Activated B cell treated with CpG ODN at 0.5 μM for 24 hours (primary cell): Measurements from ENCODE around the gene RAPH1. TPM values are rescaled to one million over a fixed set of nuclear protein-coding genes. Genes with fewer than 3 reads are reported as not detected.

Experiments
- ATAC-seq: fragments of 200-7000 bp; cut with Tn5 transposase; one replicate; pipeline ENCODE4 v1.10.0; 2021; ENCODE audit warnings: low read depth, mild to moderate bottlenecking, moderate library complexity
- CTCF ChIA-PET: fragments of 350-600 bp; sonication (Branson Sonifier 250); formaldehyde crosslinking; loops from one replicate; lab custom pipeline; 2021; ENCODE audit warnings: antibody characterized with exemption; lab: Charles Lee
- POLR2A ChIA-PET: fragments of 350-600 bp; sonication (Branson Sonifier 250); formaldehyde crosslinking; loops from one replicate; lab custom pipeline; 2021; ENCODE audit warnings: antibody characterized with exemption; lab: Charles Lee
- DNase-seq: peaks from one replicate; pipeline ENCODE4 v3.0.0; 2022
- H3K27ac Mint-ChIP-seq: one replicate; pipeline ENCODE4 v1.8.0; 2020; ENCODE audit warnings: mixed read lengths
- H3K27me3 Mint-ChIP-seq: one replicate; pipeline ENCODE4 v1.8.0; 2021; ENCODE audit warnings: mixed read lengths
- H3K36me3 Mint-ChIP-seq: one replicate; pipeline ENCODE4 v1.8.0; 2021; ENCODE audit warnings: low read depth, mixed read lengths
- H3K4me1 Mint-ChIP-seq: one replicate; pipeline ENCODE4 v1.8.0; 2021; ENCODE audit warnings: mixed read lengths
- H3K4me3 Mint-ChIP-seq: one replicate; pipeline ENCODE4 v1.8.0; 2020; ENCODE audit warnings: mild to moderate bottlenecking, mixed read lengths
- H3K9me3 Mint-ChIP-seq: one replicate; pipeline ENCODE4 v1.8.0; 2020; ENCODE audit warnings: mixed read lengths
- intact Hi-C: fragments of 100-400 bp; cut with micrococcal nuclease; formaldehyde crosslinking; loops from one replicate; pipeline ENCODE4 v1.15.1; 2024
- total RNA-seq: library from RNA; stranded (reverse); gene quantifications from 2 replicates; pipeline ENCODE4 v1.2.3, GENCODE V29; 2022
- TF ChIP-seq, protein P1 (sequence below): fragments of 200-600 bp; IDR thresholded peaks from one replicate; pipeline ENCODE4 v1.8.0; 2022; ENCODE audit warnings: antibody characterized with exemption, mild to moderate bottlenecking

RAPH1 gene
- total RNA-seq, 1 donor from 2014 or later: 0.11 TPM

DNA sequence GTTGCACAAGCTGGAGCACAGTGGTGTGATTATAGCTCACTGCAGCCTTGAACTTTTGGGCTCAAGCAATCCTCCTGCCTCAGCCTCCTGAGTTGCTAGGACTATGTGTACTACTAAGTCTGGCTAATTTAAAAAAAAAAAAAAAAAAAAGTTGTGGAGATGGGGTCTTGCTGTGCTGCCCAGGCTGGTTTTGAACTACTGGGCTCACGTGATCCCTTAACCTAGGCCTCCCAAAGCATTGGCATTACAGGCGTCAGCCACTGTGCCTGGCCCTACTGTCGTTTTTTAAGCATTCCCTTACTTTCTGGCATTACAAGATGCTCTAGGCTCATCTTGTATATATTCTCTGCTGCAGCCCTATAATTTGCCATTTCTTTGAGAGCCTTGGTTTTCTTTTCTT is 88.3 kb downstream of the RAPH1 start:
- DNase-seq (no peak), ATAC-seq (no peak)
- H3K4me1 Mint-ChIP-seq: no peaks in the 10 kb centered on the region
- H3K36me3 Mint-ChIP-seq: no peaks in the 10 kb centered on the region
- no peaks in the 10 kb centered on the region for H3K27me3 Mint-ChIP-seq
- POLR2A ChIA-PET: no interaction called here
- intact Hi-C loops: no loop called here
- CTCF ChIA-PET: no interaction called here
- H3K4me3 Mint-ChIP-seq: no peak overlapping the region
- TF ChIP-seq, protein P1, sequence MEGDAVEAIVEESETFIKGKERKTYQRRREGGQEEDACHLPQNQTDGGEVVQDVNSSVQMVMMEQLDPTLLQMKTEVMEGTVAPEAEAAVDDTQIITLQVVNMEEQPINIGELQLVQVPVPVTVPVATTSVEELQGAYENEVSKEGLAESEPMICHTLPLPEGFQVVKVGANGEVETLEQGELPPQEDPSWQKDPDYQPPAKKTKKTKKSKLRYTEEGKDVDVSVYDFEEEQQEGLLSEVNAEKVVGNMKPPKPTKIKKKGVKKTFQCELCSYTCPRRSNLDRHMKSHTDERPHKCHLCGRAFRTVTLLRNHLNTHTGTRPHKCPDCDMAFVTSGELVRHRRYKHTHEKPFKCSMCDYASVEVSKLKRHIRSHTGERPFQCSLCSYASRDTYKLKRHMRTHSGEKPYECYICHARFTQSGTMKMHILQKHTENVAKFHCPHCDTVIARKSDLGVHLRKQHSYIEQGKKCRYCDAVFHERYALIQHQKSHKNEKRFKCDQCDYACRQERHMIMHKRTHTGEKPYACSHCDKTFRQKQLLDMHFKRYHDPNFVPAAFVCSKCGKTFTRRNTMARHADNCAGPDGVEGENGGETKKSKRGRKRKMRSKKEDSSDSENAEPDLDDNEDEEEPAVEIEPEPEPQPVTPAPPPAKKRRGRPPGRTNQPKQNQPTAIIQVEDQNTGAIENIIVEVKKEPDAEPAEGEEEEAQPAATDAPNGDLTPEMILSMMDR: no peak
- H3K27ac Mint-ChIP-seq: no peak overlapping the region
- no peaks in the 10 kb centered on the region for H3K9me3 Mint-ChIP-seq

DNA sequence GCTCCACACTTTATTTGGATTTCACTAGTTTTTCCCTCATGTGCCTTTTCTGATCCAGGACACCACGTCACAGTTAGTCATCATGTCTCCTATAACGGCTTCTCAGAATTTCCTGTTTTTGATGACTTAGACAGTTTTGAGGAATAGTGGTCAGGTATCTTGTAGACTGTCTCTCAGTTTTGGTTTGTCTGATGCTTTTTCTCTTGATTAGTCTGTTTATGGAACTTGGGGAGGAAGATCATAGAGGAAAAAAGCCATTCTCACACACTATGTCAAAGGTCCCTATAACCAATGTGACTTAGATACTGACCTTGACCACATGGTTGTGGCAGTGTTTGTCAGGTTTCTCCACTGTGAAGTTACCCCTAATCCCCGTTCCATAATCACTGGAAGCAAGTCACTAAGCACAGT is 89.0 kb downstream of the RAPH1 start:
- intact Hi-C loops: no loop called here
- H3K36me3 Mint-ChIP-seq: no peaks in the 10 kb centered on the region
- ChIA-PET POLR2A (no interaction called here), CTCF (no interaction called here)
- H3K27ac Mint-ChIP-seq: no peak overlapping the region
- no peaks in the 10 kb centered on the region for H3K27me3 Mint-ChIP-seq
- H3K4me1 Mint-ChIP-seq: no peaks in the 10 kb centered on the region
- no peak overlapping the region for H3K4me3 Mint-ChIP-seq
- ATAC-seq (no peak), DNase-seq (no peak)
- TF ChIP-seq, protein P1: no peak
- no peaks in the 10 kb centered on the region for H3K9me3 Mint-ChIP-seq

DNA sequence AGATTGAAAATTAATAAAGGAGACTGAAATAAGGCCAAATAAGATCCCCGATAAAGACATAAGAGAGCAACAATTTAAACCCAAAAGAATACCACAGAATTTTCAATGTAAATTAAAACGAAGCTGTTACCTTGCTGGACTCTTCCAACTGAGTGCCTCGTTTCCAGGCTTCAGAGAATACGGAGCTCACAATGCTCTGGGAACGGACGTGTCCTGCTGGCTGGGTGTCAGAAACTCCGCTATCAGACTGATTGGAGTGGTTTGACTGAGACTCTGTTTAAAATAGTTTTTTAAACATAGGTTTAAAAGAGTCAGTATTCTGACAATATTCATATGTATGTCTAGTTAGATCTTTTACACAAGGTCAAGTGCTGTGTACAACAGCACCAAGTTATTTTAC is 90.4 kb downstream of the RAPH1 start:
- Mint-ChIP-seq H3K4me3 (no peak overlapping the region), H3K27me3 (no peaks in the 10 kb centered on the region), H3K36me3 (no peaks in the 10 kb centered on the region), H3K27ac (no peak overlapping the region), H3K4me1 (no peaks in the 10 kb centered on the region), H3K9me3 (no peaks in the 10 kb centered on the region)
- ChIA-PET CTCF (no interaction called here), POLR2A (no interaction called here)
- intact Hi-C loops: no loop called here
- DNase-seq: no peak
- ATAC-seq: no peak
- TF ChIP-seq, protein P1: no peak

DNA sequence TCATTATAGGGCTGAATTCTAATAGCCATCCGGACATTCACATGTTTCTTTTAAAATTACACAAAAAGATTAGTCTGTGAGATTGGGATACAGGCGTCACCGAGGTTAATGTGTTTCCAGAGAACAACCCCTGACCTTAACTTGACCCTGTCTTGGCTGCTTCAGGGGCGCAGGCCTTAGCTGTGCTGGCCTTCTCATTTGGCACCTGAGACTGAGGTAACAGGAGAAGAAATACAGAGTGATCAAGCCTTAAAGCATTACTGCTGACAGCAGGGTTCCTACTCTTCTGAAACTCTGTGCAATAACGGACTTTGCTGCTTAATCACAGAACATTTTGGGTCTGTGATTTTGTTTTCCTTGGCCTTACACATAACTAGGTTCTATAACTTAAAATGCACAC is 92.6 kb downstream of the RAPH1 start:
- POLR2A ChIA-PET: no interaction called here
- DNase-seq: no peak
- H3K4me3 Mint-ChIP-seq: no peak overlapping the region
- CTCF ChIA-PET: no interaction called here
- intact Hi-C loops: no loop called here
- H3K9me3 Mint-ChIP-seq: no peaks in the 10 kb centered on the region
- no peak overlapping the region for H3K27ac Mint-ChIP-seq
- TF ChIP-seq, protein P1: no peak
- no peak for ATAC-seq
- H3K36me3 Mint-ChIP-seq: no peaks in the 10 kb centered on the region
- no peaks in the 10 kb centered on the region for H3K27me3 Mint-ChIP-seq
- no peaks in the 10 kb centered on the region for H3K4me1 Mint-ChIP-seq

DNA sequence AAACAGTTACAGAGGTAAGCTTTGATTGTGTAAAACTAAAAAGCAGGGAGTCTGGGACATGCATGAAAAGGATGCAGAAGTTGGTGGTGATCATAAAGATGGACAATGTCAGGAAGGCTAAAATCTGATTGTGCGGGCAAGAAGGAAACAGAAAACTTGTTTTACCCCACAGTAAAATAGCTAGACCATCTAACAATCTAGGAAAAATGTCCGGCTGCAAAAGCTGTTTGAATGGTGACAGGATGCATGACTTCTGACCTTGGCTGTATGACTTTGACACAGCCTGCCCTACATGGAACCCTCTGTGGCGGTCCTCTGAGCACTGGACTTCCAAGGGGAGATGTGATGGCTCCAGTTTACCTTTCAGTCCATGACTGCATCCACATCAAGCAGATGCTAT is 93.6 kb downstream of the RAPH1 start:
- ChIA-PET POLR2A (no interaction called here), CTCF (no interaction called here)
- DNase-seq (no peak), ATAC-seq (no peak)
- no peak overlapping the region for H3K4me3 Mint-ChIP-seq
- H3K36me3 Mint-ChIP-seq: no peaks in the 10 kb centered on the region
- H3K4me1 Mint-ChIP-seq: no peaks in the 10 kb centered on the region
- H3K9me3 Mint-ChIP-seq: no peaks in the 10 kb centered on the region
- no peaks in the 10 kb centered on the region for H3K27me3 Mint-ChIP-seq
- TF ChIP-seq, protein P1: no peak
- H3K27ac Mint-ChIP-seq: no peak overlapping the region
- intact Hi-C loops: no loop called here
